Measurements from ENCODE around the gene IL17REL.
A peak's percentile ranks its signal among the peaks of the same experiment; 100 is the strongest.
"Not testable (repeated sequence)": the region's sequence is repeated elsewhere in the genome, so short reads cannot be mapped to it uniquely, and the experiment has no call there.

The IL17REL gene

DNA sequence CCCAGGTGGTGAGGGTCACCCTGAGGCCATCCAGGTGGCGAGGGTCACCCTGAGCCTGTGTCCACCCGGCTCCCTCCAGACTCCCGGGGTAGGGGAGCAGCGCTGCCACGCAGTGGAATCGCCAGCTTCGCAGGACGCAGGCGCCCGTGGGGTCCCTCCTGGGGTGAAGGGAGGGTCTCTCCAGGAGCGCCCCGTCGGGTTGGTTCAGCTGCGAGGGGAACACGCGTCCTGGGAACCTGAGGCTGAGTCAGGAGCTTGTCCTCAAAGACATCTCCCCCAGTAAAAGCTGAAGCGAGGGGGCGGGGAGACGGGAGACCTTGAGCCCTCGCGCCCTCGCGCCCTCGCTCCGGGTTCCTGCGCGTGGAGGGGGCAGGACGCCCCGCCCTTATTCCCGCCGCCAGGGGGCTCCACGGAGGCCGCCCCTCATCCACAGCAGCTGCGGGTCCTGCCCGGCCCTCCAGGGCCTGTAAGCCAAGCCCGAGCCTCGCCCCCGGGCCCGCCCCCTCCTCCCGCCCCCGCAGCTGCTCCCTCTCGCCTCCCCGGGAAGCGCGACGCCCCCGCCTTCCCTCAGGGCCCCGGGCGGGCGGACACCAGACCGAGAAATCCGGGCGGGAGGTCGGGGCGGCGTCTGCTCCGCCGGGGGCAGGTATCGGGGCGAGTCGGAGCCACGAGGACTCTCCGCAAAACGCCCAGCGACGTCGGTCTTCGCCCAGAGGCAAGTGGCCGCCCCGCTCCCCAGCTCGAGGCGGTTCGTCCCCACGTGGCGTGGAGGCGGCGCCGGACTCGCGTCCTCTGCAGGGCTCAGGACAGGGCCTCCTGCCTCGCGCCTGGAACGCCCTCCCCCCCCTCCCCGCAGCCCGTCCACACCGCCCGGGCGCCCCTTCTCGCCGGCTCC lies 29.2 kb downstream of the IL17REL start:
- TF ChIP-seq, protein P1, sequence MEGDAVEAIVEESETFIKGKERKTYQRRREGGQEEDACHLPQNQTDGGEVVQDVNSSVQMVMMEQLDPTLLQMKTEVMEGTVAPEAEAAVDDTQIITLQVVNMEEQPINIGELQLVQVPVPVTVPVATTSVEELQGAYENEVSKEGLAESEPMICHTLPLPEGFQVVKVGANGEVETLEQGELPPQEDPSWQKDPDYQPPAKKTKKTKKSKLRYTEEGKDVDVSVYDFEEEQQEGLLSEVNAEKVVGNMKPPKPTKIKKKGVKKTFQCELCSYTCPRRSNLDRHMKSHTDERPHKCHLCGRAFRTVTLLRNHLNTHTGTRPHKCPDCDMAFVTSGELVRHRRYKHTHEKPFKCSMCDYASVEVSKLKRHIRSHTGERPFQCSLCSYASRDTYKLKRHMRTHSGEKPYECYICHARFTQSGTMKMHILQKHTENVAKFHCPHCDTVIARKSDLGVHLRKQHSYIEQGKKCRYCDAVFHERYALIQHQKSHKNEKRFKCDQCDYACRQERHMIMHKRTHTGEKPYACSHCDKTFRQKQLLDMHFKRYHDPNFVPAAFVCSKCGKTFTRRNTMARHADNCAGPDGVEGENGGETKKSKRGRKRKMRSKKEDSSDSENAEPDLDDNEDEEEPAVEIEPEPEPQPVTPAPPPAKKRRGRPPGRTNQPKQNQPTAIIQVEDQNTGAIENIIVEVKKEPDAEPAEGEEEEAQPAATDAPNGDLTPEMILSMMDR (IDR thresholded peaks at IDR 0.05; ENCODE audit: low read depth, low read length): peak; percentile 21; the same call in 1 of the 2 replicates
- H3K4me3 ChIP-seq (ENCODE audit: low read depth, low read length): no peak overlapping the region

DNA sequence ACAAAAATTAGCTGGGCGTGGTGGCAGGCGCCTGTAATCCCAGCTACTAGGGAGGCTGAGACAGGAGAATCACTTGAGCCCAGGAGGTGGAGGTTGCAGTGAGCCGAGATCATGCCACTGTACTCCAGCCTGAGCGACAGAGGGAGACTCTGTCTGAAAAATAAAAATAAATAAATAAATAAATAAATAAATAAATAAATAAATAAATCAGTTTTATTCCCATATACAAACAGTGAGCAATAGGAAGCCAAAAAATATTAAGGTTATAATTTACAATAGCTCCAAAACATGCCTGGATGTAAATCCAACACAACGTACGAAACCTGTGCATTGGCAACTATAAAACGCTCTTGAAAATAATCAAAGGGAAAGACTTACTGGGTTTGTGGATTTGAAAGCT lies 30.8 kb downstream of the IL17REL start:
- not testable (repeated sequence) for H3K4me3 ChIP-seq (ENCODE audit: low read depth, low read length)

DNA sequence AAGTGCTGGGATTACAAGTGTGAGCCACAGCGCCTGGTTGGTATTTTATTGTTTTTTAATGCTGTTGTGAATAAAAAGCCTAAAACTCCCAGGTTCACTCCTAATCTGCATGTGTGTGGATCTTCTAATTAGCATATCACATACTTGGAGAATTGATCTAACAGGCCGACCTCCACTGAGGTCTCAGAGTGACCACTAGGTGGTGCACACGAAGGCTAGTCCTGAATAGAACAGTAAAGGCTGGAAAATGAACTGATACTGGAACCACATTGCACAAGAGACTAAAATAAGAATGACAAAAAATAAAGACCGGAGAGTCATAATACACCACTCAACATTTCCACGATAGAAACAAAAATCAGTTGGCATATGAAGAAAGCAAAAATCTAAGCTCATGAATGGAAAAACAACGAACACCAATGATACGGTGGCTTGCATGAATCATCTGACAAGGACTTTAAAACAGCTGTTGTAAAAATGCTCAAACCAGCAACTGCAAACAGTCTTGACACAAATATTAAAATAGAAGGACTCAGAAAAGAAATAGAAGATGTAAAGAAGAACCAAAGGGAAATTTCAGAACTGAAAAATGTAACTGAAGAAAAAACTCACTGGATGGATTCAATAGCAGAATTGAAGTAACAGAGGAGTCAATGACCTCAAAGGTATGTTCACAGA lies 32.8 kb downstream of the IL17REL start:
- no peak overlapping the region for H3K4me3 ChIP-seq (ENCODE audit: low read depth, low read length)
- TF ChIP-seq, protein P1 (IDR thresholded peaks at IDR 0.05; ENCODE audit: low read depth, low read length): peak; percentile 54

DNA sequence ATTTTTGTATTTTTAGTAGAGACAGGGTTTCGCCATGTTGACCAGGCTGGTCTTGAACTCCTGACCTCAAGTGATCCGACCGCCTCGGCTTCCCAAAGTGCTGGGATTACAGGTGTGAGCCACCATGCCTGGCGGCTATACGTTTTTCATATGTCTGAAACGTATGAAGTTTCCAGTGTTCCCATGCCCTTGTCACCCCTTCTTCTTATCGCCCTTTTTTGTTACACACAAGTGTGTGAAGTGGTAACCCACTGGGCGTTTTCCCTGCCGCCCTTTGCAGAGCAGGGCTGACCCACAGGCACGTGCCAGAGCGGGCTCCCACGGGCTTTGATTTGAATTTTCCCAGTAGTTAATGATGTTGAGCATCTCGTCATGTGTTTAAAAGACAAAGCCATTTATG lies 35.0 kb downstream of the IL17REL start:
- H3K4me3 ChIP-seq (ENCODE audit: low read depth, low read length): no peak overlapping the region
- TF ChIP-seq, protein P1 (IDR thresholded peaks at IDR 0.05; ENCODE audit: low read depth, low read length): no peak

DNA sequence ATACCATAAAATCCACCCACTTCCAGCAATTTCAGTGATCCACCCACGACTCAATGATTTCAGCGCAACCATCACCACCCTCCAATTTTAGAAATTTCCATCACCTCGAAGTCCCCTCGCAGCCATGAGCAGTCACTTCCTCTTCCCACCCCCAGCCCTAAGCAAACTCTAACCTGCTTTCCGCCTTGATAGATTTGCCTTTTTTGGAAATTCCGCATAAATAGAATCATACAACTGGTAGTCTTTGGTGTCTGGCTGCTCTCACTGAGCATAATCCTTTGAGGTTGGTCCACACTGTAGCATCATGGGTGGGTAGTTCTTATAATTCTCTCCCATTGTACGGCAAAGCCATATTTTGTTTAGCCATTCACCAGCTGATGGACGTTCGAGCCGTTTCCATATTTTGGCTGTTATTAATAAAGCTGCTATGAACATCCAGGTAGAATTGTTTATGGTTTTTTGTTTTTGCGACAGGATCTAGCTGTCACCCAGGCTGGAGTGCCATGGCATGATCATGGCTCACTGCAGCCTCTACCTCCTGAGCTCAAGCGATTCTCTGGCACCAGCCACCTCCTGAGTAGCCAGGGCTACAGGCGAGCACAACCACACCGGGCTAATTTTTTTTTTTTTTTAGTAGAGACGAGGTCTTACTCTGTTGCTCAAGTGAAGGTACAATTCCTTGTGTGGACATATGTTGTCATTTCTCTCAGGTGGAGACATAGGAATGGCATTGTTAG lies 36.0 kb downstream of the IL17REL start:
- TF ChIP-seq, protein P1 (IDR thresholded peaks at IDR 0.05; ENCODE audit: low read depth, low read length): no peak
- H3K4me3 ChIP-seq (ENCODE audit: low read depth, low read length): no peak overlapping the region

DNA sequence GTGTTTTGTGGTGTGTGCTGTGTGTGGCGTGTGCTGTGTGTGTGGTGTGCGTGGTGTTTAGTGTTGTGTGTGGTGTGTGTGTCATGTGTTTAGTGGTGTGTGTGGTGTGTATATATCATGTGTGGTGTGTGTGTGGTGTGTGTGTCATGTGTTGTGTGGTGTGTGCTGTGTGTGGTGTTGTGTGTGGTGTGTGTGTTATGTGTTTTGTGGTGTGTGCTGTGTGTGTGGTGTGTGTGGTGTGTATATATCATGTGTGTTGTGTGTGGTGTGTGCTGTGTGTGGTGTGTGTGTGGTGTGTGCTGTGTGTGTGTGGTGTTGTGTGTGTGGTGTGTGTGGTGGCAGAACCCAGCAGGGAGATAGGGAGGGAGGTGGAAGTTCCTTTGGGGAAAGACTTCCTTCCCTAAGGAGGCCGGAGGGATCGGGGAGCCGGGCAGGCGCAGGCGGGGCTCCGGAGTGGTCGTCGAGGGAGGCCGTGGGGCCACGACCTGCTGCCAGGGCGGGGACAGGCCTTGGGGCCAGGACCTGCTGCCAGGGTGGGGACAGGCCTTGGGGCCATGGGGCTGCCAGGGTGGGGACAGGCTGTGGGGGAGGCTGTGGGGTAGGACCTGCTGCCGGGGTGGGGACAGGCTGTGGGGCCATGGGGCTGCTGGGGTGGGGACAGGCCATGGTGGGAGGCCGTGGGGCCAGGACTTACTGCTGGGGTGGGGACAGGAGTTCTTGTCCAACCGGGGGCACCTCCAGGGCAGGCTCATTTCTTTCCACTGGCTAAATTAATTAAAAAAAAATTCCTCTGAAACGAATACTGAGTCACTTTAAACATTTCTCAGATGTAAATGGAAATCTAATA lies 36.8 kb downstream of the IL17REL start:
- no peak overlapping the region for H3K4me3 ChIP-seq (ENCODE audit: low read depth, low read length)
- TF ChIP-seq, protein P1 (IDR thresholded peaks at IDR 0.05; ENCODE audit: low read depth, low read length): no peak

Data from WI38 (cell line).